HepG2 (cell line): ENCODE data around the gene USF2.

Source experiments
- MAZ ChIP-seq, 2 experiments: sonication (generic) in 1 of 2; formaldehyde crosslinking in 1 of 2; IDR thresholded peaks; 2 replicates each; pipeline versions ENCODE4 v1.5.0 to v1.6.1; 2012 to 2020; ENCODE audit warnings: low read depth in 2 of 2, mild to moderate bottlenecking in 2 of 2, borderline replicate concordance in 1 of 2, improper control_type of control experiment in 1 of 2, low read length in 1 of 2, missing genetic modification reagents in 1 of 2, moderate library complexity in 1 of 2
- POLR2AphosphoS5 ChIP-seq: IDR thresholded peaks from 2 replicates; pipeline ENCODE4 v1.6.1; 2012; ENCODE audit warnings: low read depth, low read length
- SIN3A ChIP-seq: IDR thresholded peaks from 2 replicates; pipeline ENCODE4 v1.6.1; 2011; ENCODE audit warnings: low read depth, mild to moderate bottlenecking, control low read depth, low read length, borderline replicate concordance
- SP1 ChIP-seq, 2 experiments: fragments of 450-650 bp in 1 of 2; sonication (generic) in 1 of 2; formaldehyde crosslinking in 1 of 2; IDR thresholded peaks; 2 replicates each; pipeline versions ENCODE4 v1.4.0 to v1.6.1; 2016 to 2020; ENCODE audit warnings: missing genetic modification reagents in 1 of 2
- STAT5B ChIP-seq: sonication (generic); formaldehyde crosslinking; IDR thresholded peaks from 2 replicates; pipeline ENCODE4 v1.4.0; 2020; ENCODE audit warnings: missing genetic modification reagents
- TF ChIP-seq, protein P1 (sequence below): sonication (generic); formaldehyde crosslinking; IDR thresholded peaks from 2 replicates; pipeline ENCODE4 v1.4.0; 2020; ENCODE audit warnings: low read depth, mild to moderate bottlenecking, missing genetic modification reagents

DNA sequence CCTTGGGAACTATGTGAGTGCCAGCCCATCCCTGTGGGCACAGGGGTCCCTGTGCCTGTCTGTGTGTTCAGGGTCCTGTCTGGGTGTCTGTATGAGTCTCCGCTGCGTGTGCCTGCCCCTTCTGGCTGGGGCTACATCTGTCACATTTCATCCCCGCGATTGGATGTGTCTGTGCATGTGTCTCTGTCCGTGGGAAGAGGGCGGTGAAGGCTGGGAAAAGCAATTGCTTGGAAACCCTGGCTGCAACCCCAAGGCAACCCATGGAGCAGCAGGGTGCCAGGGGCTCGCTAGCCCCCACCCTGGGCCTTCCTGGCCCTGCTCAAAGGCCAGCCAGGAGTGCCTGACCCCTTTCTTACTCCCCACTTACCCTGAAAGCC is 24.6 kb downstream of the USF2 start:
- TF ChIP-seq, protein P1, sequence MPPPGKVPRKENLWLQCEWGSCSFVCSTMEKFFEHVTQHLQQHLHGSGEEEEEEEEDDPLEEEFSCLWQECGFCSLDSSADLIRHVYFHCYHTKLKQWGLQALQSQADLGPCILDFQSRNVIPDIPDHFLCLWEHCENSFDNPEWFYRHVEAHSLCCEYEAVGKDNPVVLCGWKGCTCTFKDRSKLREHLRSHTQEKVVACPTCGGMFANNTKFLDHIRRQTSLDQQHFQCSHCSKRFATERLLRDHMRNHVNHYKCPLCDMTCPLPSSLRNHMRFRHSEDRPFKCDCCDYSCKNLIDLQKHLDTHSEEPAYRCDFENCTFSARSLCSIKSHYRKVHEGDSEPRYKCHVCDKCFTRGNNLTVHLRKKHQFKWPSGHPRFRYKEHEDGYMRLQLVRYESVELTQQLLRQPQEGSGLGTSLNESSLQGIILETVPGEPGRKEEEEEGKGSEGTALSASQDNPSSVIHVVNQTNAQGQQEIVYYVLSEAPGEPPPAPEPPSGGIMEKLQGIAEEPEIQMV = no peak
- TF ChIP-seq SIN3A (no peak), SP1 (IDR thresholded peaks at IDR 0.05) (no peak), SP1 (CRISPR knock-in tag; IDR thresholded peaks at IDR 0.05) (no peak), STAT5B (CRISPR knock-in tag) (no peak), MAZ (IDR thresholded peaks at IDR 0.05; ENCODE audit: borderline replicate concordance, low read depth, low read length) (no peak), MAZ (CRISPR knock-in tag; IDR thresholded peaks at IDR 0.05; ENCODE audit: low read depth) (no peak), POLR2AphosphoS5 (no peak)
